KMS-11 (cell line): ENCODE measurements around the gene RNF11.

Experiments
- H2AFZ ChIP-seq: fragments of 200-600 bp; sonication (generic); 2 replicates; pipeline ENCODE4 v1.6.1; 2016; ENCODE audit warnings: antibody characterized with exemption, mixed run types, low read depth
- H3K27ac ChIP-seq: fragments of 200-600 bp; sonication (generic); 2 replicates; pipeline ENCODE4 v1.6.1; 2016; ENCODE audit warnings: mild to moderate bottlenecking, mixed run types
- H3K27me3 ChIP-seq: fragments of 200-600 bp; sonication (generic); 2 replicates; pipeline ENCODE4 v1.6.1; 2017; ENCODE audit warnings: mild to moderate bottlenecking, low read depth, mixed run types, moderate library complexity; ENCODE audit not compliant: insufficient read depth
- H3K36me3 ChIP-seq: fragments of 200-600 bp; sonication (generic); 2 replicates; pipeline ENCODE4 v1.6.1; 2017; ENCODE audit warnings: mild to moderate bottlenecking, mixed run types; ENCODE audit not compliant: insufficient read depth
- H3K4me1 ChIP-seq: fragments of 200-600 bp; sonication (generic); 2 replicates; pipeline ENCODE4 v1.6.1; 2016; ENCODE audit warnings: mild to moderate bottlenecking, low read depth, mixed run types; ENCODE audit not compliant: poor library complexity, severe bottlenecking
- H3K4me2 ChIP-seq: fragments of 200-600 bp; sonication (generic); 2 replicates; pipeline ENCODE4 v1.7.0; 2016; ENCODE audit warnings: mild to moderate bottlenecking, mixed run types
- H3K4me3 ChIP-seq: fragments of 200-600 bp; sonication (generic); IDR thresholded peaks from 2 replicates; pipeline ENCODE4 v1.6.1; 2017; ENCODE audit warnings: low read depth, low read length, mixed read lengths; ENCODE audit not compliant: insufficient read depth
- H3K79me2 ChIP-seq: fragments of 200-600 bp; sonication (generic); 2 replicates; pipeline ENCODE4 v1.6.1; 2016; ENCODE audit warnings: low read depth, mixed run types; ENCODE audit not compliant: insufficient read depth
- H3K9ac ChIP-seq: fragments of 200-600 bp; sonication (generic); 2 replicates; pipeline ENCODE4 v1.6.1; 2016; ENCODE audit warnings: mild to moderate bottlenecking, mixed run types
- H4K20me1 ChIP-seq: fragments of 200-600 bp; sonication (generic); 2 replicates; pipeline ENCODE4 v1.6.1; 2016; ENCODE audit warnings: mild to moderate bottlenecking, mixed run types; ENCODE audit not compliant: insufficient read depth
- CTCF ChIP-seq: fragments of 200-600 bp; sonication (generic); conservative IDR thresholded peaks from 2 replicates; pipeline ENCODE4 v1.6.1; 2017; ENCODE audit warnings: low read depth, mild to moderate bottlenecking, antibody characterized with exemption, low read length, moderate library complexity, mixed read lengths

The RNF11 gene

DNA sequence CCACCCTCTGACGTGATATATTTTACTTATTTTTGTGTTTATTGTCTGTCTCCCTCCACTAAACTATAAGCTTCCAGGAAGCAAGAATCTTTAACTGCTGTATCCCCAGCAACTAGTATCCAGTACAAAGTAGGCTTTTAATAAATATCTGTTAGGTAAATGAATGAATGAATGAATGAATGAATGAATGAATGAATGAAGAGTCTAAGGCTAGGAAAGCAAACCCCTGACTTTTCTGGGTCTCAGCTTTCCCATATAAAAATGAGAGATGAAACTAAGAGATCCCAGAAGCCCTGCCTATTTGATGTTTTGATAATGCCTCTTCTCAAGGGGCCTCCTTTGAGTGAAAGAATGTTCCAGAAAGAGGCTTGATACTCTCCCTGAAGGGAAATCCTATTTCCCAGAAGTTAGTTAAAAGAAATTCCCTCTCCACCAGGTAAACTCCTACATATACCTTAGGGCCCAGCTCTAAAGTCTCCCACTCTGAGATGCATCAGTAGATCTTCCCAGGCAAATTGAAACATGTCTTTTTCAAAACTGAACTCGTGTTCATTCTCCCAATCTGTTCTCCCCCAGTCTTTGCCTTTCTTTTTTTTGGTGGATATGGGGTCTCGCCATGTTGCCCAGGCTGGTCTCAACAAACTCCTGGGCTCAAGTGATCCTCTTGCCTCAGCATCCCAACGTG, 86.5 kb downstream of the RNF11 start:
- Histone ChIP-seq H3K27me3 (no peaks in the 10 kb centered on the region), H3K9ac (no peak overlapping the region), H3K4me3 (no peak overlapping the region), H3K27ac (no peak overlapping the region), H3K4me1 (no peaks in the 10 kb centered on the region), H4K20me1 (no peaks in the 10 kb centered on the region), H3K4me2 (no peak overlapping the region), H3K79me2 (no peaks in the 10 kb centered on the region), H2AFZ (no peak overlapping the region), H3K36me3 (no peaks in the 10 kb centered on the region)
- no peak for TF ChIP-seq CTCF
